Left renal cortex interstitium (tissue), 4 donors: ENCODE data around the gene JADE2. TPM values are rescaled to one million over a fixed set of nuclear protein-coding genes. Genes with fewer than 3 reads are reported as not detected.

Experiments used
- DNase-seq, 4 donors: peaks; one replicate each; pipeline ENCODE4 v3.0.0-alpha.2; 2013; ENCODE audit warnings: low read depth in 4 of 4, low spot score in 2 of 4, missing footprints in 1 of 4
- polyA plus RNA-seq, 4 donors: library from polyadenylated mRNA; unstranded; fragments of 120-200 nt; gene quantifications; one replicate each; pipeline ENCODE4 v1.2.1, GENCODE V29; 2013; ENCODE audit not compliant: insufficient read length in 4 of 4

Gene JADE2
- polyA plus RNA-seq, 4 donors: 10.4 to 14.2 (median 11.7) TPM

- peak in 2 of 4 donors; percentile 76 to 80 for DNase-seq
These were observed 1.9 kb downstream of the JADE2 start for GRCh38 chr5:134527156-134527960.

- no peak for DNase-seq
These were observed 2.5 kb downstream of the JADE2 start for GRCh38 chr5:134527961-134528424.

- no peak for DNase-seq
These were observed 3.1 kb downstream of the JADE2 start for GRCh38 chr5:134528556-134528955.

GRCh38 chr5:134529460-134529859, 4.0 kb downstream of the JADE2 start:
- DNase-seq: no peak

- no peak for DNase-seq
These were observed 5.0 kb downstream of the JADE2 start for GRCh38 chr5:134530301-134531077.

GRCh38 chr5:134533115-134533815, 7.8 kb downstream of the JADE2 start:
- DNase-seq: no peak

GRCh38 chr5:134534058-134534725, 8.7 kb downstream of the JADE2 start:
- no peak for DNase-seq

GRCh38 chr5:134534726-134535110, 9.2 kb downstream of the JADE2 start:
- no peak for DNase-seq

GRCh38 chr5:134536876-134537275, 11.4 kb downstream of the JADE2 start:
- DNase-seq: no peak

GRCh38 chr5:134537297-134537696, 11.8 kb downstream of the JADE2 start:
- DNase-seq: no peak

GRCh38 chr5:134538296-134538695, 12.8 kb downstream of the JADE2 start:
- DNase-seq: no peak

- no peak for DNase-seq
These were observed 14.3 kb downstream of the JADE2 start for GRCh38 chr5:134539732-134540131.

- DNase-seq: no peak
These were observed 15.6 kb downstream of the JADE2 start for GRCh38 chr5:134540747-134541733.

- no peak for DNase-seq
These were observed 16.4 kb downstream of the JADE2 start for GRCh38 chr5:134541736-134542376.

- DNase-seq: no peak
These were observed 18.5 kb downstream of the JADE2 start for GRCh38 chr5:134543820-134544614.

GRCh38 chr5:134545070-134545868, 19.8 kb downstream of the JADE2 start:
- DNase-seq: no peak

GRCh38 chr5:134547066-134547465, 21.6 kb downstream of the JADE2 start:
- DNase-seq: no peak
